DMS79 treated with DMSO at 0.1 percent for 48 hours (cell line): Measurements from ENCODE around the gene TECTA.
"Not testable (repeated sequence)": the region's sequence is repeated elsewhere in the genome, so short reads cannot be mapped to it uniquely, and the experiment has no call there.

ENCODE experiments used
- DNase-seq: peaks from one replicate; lab custom pipeline; 2025; lab: John Stamatoyannopoulos, UW

TECTA gene

DNA sequence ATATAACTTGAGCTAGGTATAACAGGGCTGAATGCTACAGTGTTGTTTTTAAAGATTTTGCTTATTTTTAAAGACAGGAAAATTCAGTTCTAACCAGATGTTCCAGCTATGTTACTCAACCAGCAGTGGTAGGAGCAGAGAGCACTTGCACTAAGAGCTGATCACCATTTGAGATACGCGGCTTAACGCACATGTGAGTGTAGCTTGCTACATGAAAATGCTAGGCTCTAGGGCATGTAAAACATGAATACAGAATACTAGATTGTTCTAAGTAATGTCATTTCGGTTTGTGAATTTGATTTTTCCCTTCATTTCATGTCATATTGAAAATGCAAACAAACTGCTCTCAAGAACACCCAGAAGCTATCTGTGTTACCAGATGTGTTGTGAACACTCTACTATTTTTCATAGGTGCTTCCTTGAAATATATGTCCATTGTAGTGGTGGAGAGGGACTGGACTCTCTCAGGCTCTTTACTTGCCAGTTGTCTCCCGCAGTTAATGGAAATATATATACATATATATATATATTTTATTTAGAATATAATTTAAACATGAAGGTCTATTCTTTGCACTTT, 10.8 kb upstream of the TECTA start:
- no peak for DNase-seq

DNA sequence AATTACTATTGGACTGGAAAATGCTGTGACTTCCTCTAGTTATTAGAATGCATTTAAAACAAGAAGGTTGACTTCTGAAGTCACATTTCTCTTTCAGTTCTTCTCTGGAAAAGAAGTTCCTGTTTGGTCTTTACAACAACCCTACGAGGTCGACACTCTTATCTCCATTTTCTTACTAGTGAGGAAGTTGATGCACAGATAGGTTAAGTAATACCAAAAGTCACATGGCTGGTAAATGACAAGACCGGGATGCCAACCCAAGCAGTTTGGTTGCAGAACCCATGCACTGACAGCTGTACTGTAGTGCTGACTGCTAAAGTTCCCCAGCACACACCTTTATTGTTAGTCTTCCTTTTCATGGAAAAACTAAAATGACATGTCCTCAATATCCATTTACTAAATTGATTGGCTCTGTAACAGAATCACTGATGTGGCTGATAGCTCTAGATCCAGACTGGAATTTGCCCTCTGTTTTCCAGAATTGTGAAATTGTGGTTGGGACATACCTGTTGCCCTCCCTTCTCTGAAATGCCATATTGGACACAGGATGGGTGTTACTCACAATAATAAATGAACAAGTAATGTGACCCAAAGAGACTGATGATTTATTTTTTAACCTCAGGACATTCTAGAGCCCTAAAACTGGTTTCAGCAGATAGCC, 9.4 kb upstream of the TECTA start:
- DNase-seq = no peak

DNA sequence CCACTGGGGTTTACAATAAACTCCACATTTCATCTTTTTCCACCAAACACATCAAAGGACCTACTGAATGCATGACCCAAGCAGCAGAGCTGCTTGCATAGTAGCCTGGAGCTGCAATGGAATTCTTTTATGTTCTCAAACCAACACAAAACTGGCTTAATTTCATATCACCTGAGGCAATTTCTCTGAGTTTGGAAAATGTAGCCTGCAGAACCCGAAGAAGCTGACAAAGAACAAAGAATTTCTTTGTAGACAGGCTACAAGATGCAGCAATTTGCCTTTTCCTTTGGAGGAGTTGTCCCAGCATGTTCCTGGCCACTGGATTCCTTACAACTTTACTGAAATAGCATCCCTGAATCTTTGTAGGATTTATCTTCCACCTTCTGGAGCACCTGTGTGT, 5.5 kb upstream of the TECTA start:
- no peak for DNase-seq

DNA sequence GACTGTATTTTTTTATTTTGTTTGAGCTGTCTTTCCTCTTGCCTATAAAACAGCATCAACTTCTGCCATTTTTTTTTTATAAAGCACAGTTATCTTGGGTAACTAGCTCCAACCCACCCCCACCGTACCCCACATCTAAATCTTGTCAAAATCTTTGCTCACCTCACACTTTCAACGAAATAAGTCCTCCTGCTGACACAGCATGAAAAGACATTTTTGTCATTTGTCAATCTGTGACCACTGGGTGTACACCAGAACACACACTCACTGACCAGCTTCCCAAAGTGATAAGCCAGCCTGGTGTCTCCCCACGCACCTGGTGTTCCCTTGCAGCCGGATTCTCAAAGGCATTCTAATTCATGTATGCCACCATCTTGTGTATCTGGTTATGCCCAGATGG, 1.7 kb upstream of the TECTA start:
- DNase-seq = no peak

DNA sequence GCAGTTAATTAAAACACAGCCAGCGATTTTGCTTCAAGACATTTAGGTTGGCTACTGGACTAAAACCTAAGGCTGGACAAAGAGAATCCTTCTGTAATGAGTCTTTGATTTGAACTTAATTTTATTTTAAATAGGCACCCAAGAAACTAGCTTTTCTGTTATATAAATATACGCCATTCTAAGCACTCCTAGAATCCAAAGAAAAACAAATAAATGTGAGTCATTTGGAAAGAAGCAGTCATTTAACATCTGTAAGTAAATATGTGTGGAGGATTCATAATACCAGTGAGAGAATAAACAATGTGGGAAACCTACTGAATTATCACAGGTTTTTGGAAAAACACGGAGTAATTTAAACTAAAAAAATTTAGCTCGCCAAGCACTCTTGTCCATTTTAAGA, 1.2 kb upstream of the TECTA start:
- DNase-seq = no peak

DNA sequence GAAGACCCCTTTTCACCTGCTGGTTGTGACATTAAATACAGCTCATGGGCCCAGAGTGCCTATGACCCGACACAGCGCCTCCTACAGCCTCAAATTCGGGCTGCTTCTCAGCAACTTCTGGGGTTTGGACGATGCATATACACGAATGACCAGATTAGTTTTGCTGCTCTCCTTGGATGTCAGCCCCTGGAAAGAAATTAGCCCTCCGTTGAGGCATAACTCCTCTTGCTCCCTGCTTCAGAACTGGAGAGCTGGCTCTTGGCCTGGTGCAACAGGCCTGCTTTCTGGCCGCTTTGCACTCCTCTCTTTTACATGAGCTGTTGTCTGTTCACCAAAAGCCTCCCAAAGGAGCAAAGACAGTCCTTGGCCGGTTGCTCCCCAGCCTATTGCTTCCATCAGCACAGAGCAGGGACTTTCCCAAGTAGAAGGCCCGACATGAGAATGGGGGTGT, 3.3 kb downstream of the TECTA start:
- no peak for DNase-seq

DNA sequence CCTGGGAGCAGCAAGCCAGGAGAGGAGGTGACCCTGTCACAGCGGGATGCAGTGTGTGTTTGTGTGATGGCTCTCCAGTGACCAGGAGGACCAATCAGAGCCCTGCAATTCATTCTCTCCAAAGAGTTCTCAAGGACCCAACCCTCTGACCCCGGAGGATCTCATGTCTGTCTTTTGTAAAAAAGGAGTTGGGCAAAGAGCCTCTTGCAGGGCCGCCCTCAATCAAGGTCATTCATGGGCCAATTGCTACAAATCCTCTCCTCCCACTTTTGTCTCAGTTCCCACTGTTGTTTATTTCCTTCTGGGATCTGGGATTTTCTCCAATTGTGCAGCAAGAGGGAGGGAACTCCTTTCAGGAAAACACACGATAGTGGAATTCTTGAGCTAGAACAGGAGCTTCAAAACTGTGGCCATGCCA, 4.0 kb downstream of the TECTA start:
- DNase-seq = no peak

DNA sequence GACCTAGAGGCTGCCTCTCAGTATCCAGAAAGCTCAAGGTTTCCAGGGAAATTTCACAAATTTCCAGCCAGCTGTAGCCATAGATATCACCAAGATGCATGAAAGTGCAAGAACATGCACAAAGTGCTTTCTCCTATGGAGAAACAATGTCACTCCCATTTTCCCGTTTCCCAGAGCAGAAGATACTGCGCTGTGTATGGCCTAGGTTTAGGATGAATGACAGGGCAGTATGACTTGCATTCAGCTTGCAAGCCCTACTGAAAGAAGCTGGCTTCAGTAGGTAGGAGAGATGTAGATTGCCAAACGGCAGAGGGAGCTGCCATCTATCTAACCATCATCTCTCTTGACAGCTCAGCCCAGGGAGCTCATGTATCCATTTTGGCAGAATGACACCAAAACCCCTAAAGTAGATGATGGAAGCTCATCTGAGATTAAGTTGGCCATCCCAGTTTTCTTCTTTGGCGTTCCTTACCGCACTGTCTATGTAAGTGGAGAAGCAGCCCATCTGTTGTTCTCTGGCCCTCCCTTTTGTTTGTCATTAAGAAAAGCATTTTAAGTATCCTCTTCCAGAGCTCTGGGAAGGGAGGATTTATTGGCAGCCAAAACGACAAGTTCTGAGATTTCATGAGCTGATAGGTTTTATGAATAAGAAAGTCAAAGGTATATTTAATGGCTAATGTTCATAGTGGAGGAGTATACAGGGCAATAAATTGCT, 4.6 kb downstream of the TECTA start:
- no peak for DNase-seq

DNA sequence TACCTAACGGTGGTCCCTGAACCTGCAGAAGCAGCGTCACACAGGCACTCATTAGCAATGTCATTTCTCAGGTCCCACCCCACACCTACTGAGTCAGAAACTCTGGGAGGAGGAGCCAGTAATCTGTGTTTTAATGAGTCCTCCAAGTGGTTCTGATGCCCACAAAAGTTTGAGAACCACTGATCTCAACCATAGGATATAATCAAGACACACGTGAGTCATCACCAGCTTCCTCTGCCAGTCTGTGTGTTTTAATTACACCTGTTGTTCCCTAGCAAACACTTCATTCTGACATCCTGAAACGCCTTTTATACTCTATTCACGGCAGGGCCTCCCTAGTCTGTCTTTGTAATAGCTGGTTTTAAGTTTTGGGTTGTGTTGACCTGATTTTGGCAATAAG, 5.8 kb downstream of the TECTA start:
- DNase-seq = no peak

DNA sequence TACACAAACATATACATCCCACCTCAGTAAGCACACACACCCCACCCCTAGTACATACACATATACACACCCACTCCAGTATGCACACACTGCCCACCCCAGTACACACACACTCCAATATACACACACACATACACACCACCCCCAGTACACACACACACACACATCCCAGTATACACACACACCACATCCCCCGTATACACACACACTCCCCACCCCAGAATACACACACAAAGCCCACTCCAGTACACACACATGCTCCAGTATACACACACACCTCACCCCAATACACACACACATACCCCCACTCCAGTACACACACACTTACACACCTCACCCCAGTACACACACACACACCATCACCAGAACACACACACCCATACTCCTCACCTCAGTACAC, 7.4 kb downstream of the TECTA start:
- no peak for DNase-seq

DNA sequence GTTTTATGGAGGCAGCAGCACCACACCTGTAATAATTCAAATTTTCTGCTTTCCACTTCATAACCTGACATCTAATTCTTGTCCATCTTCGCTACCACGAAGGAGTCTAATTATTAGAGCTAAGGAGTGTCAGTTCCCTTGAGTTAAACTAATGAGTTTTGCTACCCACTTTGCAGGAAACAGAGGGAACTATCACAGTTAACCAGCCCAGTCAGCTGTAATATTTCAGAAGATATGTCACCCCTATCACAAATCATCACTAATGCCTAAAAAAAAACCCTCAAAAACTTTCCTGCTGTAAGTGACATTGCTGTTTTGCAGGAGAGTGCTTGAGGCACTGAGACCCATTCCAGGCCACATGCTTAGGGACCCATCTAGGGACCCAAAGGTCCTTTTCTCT, 8.4 kb downstream of the TECTA start:
- DNase-seq = no peak

DNA sequence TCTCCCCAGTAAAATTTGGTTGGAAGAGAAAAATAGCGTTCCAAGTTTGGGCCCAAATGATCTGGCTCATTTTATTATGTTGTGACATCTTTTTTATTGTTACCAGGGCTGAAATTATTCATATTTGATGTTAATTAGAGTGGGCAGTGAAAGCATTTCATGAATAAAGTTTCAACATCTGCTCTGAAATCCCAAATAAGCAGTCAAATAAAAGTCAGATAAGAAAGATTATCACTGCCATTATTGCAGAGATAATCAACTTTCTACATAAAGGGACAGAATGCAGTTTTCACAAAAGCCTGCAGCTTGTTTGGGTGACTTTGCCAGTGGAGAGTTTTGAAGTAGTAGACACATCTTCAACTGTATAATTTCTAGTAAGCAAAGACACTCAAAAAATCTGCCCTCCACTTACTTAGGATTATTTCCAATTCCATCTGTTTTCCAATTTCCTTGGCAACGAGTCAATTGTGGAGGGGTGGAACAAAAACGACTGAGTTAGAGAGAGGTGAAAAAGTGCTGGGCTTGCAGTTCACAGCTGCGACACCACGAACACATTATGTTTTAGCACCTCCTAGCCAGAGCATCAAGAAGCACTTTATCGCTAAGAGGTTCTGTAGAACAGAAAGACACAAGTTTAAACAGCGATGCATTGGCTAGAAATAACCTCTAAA, 9.0 kb downstream of the TECTA start:
- peak; percentile 23 for DNase-seq

DNA sequence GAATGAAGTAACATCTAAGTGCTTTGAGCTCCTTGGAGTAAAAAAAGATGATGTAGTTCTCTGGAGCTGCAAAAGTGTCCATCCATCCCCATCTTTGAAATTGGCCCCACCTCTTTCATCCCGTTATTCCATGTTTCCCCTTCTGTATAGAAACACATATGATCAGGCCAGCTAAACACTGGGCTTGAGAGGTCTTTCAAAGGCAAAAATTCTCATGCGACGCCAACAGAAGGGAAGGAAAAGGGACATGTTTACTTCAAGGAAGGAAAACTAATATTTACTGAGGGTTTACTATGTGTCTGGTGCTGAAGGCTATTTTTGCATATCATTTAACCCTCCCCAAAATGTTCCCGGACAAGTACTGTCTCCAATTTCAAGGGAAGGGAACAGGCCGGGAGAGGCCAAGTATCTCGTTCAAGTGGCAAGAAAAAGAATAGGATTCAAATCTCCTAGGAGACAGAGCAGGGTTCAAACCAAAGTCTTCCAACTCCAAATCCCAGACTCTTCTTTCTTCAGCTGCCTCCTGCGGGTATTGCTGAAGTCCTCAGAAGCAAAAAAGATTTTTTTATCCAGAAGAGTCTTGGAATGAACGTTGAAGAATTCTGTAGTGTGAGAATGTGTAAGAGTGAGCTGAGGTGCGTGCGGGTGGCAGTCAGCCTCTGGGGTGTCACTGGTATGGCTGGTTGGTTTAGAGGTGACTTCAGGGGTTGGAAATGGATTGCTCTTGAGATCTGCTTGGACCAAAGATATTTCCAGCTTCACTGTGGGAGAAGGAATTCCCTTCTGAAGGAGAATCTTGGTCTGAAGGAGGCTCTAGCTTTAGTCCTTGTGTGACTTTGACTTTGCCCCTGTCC, 10.1 kb downstream of the TECTA start:
- no peak for DNase-seq

DNA sequence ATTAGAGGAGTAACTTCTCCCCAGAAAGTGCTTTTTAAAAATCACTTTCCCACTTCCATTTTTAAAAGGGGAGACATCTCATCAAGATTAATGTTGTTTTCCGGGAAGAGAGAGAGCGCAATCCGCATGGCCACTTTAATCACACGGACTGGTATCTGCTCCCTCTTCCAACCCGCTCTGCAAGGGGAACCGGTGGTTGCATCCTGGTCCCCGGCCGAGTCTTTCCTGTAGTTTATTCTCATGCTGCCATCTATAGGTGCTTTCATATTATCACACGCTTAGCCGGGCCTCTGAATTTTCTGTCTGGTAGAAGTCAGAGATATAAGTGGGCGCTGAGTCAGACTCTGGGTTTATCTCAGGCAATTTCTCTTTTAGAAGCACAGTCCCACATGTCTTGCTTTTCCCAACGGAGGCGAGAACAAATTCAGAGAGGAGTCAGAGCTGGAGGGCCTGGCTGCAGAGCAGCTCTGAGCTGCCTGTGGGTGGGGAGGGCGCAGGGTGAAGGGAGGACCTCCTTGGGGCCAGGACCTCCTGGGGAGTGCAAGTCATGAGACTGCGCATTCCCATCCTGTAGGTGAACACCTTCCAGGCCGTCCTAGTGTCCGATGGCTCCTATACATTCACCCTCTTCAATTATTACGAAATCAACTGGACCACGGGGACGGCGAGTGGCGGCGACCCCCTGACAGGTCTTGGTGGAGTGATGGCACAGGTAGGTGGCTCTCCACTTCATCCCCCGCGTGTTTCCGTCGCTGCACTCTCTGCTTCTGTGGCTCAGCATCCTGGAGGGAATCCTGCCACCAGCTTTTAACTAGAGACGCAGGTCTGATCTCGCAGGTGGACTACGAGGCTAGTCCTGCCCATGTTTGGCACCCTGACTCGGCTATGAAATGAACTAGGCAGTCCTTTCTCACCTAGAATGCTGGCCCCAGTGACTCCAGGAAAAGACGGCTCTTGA, 11.7 kb downstream of the TECTA start:
- DNase-seq = peak; percentile 37

DNA sequence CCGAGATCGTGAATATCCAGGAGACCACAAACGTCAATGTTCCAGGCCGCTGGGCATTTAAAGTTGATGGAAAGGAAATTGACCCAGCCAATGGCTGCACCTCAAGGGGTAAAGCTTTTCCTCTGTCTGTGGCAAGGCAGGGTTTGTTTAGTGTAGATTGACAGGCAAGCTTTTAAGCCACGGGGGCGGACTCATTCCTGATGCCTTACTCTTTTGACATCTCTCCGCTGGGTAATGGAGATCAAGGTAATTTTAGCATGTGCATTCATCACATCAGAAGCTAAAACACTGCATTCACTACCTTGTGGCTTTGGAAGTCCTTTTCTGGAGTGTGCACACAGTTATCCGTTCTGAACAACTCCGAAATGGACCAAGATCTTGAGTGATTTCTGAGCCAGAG, 12.6 kb downstream of the TECTA start:
- no peak for DNase-seq

DNA sequence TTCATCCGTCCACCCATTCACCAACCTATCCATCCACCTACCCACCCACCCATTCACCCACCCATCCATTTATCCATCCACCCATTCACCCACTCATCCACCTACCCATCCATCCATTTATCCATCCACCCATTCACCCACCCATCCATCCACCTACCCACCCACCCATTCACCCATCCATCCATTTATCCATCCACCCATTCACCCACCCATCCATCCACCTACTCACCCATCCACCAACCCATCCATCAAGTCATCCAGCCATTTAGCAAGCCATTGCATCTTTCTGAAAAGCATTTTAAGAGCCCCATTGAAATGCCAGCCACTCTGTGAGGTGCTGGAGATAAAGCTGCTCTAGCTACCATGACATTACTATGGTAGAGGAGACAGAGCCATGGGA, 14.0 kb downstream of the TECTA start:
- not testable (repeated sequence) for DNase-seq

DNA sequence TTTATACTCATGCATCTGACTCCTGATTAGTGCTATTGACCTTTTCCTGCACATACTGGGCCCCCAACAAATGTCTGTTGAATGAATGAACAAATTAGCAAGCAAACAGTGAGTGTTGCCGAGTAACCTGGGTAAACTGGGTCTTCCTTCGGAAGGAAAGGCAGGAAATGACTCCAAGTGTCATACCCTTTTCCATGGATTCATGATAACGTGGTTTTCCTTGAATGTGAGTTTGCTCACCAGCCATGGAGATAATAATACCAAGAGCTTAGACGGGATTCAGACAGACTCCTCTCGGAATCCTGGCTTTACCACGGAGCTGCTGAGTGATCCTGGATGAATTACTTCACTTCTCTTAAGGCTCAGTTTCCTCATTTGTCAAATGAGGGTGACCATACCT, 16.7 kb downstream of the TECTA start:
- DNase-seq = no peak

DNA sequence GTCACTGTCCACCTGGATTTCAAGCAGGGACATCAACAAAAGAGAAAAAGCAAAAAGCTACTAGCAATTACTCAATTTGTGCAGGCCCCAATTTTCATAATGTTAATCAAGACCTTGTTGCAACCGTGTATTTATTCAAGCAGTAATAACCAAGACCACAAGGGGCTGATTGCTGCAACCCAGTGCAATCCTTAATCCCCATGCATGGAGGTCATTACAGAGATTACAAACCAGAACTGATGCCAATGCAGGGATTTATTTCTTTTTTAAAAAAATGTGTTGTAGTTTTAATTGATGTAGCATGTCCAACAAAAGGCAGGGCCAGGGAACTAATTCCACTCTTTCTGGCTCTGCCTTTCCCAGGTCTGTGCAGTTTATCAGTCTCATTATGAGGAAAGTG, 18.4 kb downstream of the TECTA start:
- DNase-seq = no peak

DNA sequence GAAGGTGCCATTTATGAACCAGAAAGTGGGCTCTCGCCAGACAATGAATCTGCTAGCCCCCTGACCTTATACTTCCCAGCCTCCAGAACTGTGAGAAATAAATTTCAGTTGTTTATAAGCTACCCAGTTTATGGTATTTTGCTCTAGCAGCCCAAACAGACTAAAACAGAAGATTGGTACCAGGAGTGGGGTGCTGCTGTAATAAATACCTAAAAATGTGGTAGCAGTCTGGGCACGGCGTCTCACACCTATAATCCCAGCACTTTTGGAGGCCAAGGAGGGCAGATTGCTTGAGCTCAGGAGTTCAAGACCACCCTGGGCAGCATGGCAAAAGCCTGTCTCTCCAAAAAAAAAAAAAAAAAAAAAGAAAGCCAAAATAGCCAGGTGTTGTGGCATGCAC, 21.3 kb downstream of the TECTA start:
- no peak for DNase-seq

DNA sequence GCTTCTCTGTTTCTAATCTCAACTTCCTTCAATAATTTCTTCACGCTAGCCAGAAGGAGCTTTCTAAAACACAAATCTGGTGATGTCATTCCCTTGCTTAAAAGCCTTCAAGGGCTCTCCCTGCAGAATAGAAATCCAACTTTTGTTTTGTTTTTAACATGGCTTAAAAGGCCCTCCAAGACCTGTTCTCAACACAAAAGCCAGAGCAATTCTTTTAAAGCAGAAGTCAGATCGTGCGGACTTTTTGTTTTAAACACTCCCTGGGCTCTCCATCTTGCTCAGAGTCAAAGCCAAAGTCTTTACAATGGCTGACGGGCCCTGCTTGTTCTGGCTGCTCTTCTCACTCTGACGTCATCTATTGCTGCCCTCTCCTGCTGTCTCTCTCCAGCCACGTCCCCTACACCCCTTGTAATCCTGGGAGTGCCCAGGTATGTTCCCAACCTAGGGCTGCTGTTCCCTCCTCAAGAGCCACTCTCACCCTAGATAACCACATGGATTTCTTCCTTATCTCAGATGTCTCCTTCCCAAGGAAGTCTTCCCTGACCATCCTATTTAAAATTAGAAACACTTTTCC, 22.5 kb downstream of the TECTA start:
- DNase-seq = peak; percentile 67

DNA sequence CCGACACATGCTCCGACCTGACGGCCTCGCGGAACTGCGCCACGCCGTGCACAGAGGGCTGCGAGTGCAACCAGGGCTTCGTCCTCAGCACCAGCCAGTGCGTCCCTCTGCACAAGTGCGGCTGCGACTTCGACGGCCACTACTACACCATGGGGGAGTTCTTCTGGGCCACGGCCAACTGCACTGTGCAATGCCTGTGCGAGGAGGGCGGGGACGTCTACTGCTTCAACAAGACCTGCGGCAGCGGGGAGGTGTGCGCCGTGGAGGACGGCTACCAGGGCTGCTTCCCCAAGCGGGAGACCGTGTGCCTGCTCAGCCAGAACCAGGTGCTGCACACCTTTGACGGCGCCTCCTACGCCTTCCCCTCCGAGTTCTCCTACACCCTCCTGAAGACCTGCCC, 26.8 kb downstream of the TECTA start:
- no peak for DNase-seq
